ENCODE measurements around the gene ITSN2. TPM values are rescaled to one million over a fixed set of nuclear protein-coding genes. Genes with fewer than 3 reads are reported as not detected.
"Not testable (repeated sequence)": the region's sequence is repeated elsewhere in the genome, so short reads cannot be mapped to it uniquely, and the experiment has no call there.

ITSN2 gene
- total and polyA plus RNA-seq, 3 experiments from 2014 or later: 71.2 to 76.7 (median 76.1) TPM

DNA sequence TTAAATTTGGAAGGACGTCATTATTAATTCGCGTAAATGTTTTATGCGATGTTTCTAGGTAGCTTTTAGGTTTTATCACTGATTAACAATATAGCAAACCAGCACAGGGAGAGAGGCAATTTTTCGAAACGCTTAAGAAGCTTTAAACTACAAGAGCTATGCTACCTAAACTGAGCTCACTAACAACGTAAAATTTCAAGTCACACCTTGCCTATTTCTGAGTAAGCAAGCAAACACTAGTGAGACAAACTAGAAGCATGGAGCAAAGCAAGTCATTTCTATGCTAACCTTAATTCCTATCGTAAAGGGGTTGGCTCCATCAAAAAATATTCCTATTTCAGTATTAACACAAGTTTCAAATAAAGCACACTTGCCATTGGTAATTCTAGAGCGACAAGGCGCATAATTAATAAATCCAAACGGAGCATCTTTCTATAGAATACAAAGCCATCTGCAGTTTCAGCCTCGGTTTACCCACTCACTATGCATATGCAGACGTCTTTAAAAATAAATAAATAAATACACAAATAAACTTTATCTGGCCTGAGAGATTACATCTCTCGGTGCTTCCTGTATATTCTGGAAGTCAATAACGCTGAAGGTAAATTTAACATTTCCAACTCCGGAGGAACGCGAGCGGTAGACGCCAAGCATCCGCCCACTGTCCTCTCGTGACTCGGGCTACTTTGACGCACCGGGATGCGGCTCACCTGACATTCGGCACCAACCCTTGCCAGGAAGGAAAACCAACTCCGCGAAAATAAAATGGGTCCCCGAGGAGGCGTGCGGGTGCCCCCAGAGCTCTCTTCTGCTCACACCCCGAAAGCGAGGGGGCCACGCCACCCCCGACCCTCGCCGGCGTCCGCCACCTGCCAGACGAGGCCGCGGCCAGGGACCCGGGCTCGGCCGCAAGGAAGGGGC lies 947 bp downstream of the ITSN2 start:
- Mint-ChIP-seq H3K27ac (peak overlapping the region; percentile 92 to 98 (median 96)), H3K27me3 (no peaks in the 10 kb centered on the region), H3K36me3 (peaks cover 0 to 11% (median 3%) of the 10 kb centered on the region in 3 donors), H3K4me3 (peak overlapping the region; percentile 91 to 98 (median 95)), H3K9me3 (no peaks in the 10 kb centered on the region), H3K4me1 (peaks cover 43 to 51% (median 44%) of the 10 kb centered on the region in 3 donors)
- no peaks in the 10 kb centered on the region for H3K9me3 ChIP-seq (ENCODE audit: low read length)
- CTCF ChIA-PET: interaction anchor here (0.7 to 1.5 kb wide), 4 partner anchors 12 to 51 kb away, joined by 3 to 6 read pairs (median 3); no protein-coding TSS in a partner anchor
- peak overlapping the region; percentile 88 for H3K4me3 ChIP-seq (ENCODE audit: low read length)
- peaks cover 34% of the 10 kb centered on the region for H3K4me1 ChIP-seq (ENCODE audit: insufficient read depth, low read length)
- H3K27me3 ChIP-seq (ENCODE audit: insufficient read depth, low read length, poor library complexity, severe bottlenecking): no peaks in the 10 kb centered on the region
- DNase-seq: peak; percentile 40 to 74 (median 67)
- no peaks in the 10 kb centered on the region for H3K36me3 ChIP-seq (ENCODE audit: insufficient read depth, low read length)
- POLR2A ChIA-PET: interaction anchor here (0.6 to 1.4 kb wide), 4 partner anchors 9 to 1888 kb away, joined by 3 to 7 read pairs (median 4); partner anchors contain the start of genes CENPO and PTRHD1
- peak overlapping the region; percentile 93 for H3K27ac ChIP-seq (ENCODE audit: low read depth, low read length)

GRCh38 chr2:24357767-24358166 lies 2.6 kb downstream of the ITSN2 start:
- Mint-ChIP-seq H3K27ac (peak overlapping the region in 5 of 8 donors; percentile 15 to 98 (median 61)), H3K36me3 (peaks cover 0 to 11% (median 3%) of the 10 kb centered on the region in 3 donors), H3K4me1 (peaks cover 58 to 67% (median 60%) of the 10 kb centered on the region in 3 donors), H3K4me3 (peak overlapping the region; percentile 16 to 98 (median 94))
- H3K9me3 Mint-ChIP-seq; H3K36me3 ChIP-seq (ENCODE audit: insufficient read depth, low read length); H3K27me3 ChIP-seq (ENCODE audit: insufficient read depth, low read length, poor library complexity, severe bottlenecking); H3K27me3 Mint-ChIP-seq; DNase-seq; H3K27ac ChIP-seq (ENCODE audit: low read depth, low read length); H3K4me3 ChIP-seq (ENCODE audit: low read length); CTCF ChIA-PET; H3K9me3 ChIP-seq (ENCODE audit: low read length); POLR2A ChIA-PET: not testable (repeated sequence)
- H3K4me1 ChIP-seq (ENCODE audit: insufficient read depth, low read length): peaks cover 41% of the 10 kb centered on the region

DNA sequence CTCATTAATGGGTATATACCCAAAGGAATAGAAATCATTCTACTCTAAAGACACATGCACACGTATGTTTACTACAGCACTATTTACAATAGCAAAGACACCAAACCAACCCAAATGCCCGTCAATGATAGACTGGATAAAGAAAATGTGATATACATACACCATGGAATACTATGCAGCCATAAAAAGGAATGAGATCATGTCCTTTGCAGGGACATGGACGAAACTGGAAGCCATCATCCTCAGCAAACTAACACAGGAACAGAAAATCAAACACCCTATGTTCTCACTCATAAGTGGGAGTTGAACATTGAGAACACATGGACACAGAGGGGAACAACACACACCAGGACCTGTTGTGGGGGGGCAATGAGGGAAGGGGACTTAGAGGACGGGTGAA lies 3.2 kb downstream of the ITSN2 start:
- POLR2A ChIA-PET; H3K27ac ChIP-seq (ENCODE audit: low read depth, low read length); H3K4me3 ChIP-seq (ENCODE audit: low read length); H3K27me3 ChIP-seq (ENCODE audit: insufficient read depth, low read length, poor library complexity, severe bottlenecking); DNase-seq; H3K9me3 ChIP-seq (ENCODE audit: low read length); CTCF ChIA-PET; H3K9me3 Mint-ChIP-seq; H3K36me3 ChIP-seq (ENCODE audit: insufficient read depth, low read length); H3K27me3 Mint-ChIP-seq: not testable (repeated sequence)
- Mint-ChIP-seq H3K4me1 (peaks cover 62 to 72% (median 66%) of the 10 kb centered on the region in 3 donors), H3K4me3 (peak overlapping the region in 6 of 7 donors; percentile 5 to 89 (median 40)), H3K36me3 (peaks cover 0 to 11% (median 3%) of the 10 kb centered on the region in 3 donors), H3K27ac (peak overlapping the region in 6 of 8 donors; percentile 18 to 87 (median 62))
- H3K4me1 ChIP-seq (ENCODE audit: insufficient read depth, low read length): peaks cover 48% of the 10 kb centered on the region

- Histone ChIP-seq H3K9me3 (ENCODE audit: low read length) (no peaks in the 10 kb centered on the region), H3K27me3 (ENCODE audit: insufficient read depth, low read length, poor library complexity, severe bottlenecking) (no peaks in the 10 kb centered on the region), H3K36me3 (ENCODE audit: insufficient read depth, low read length) (no peaks in the 10 kb centered on the region), H3K4me1 (ENCODE audit: insufficient read depth, low read length) (peaks cover 56% of the 10 kb centered on the region), H3K27ac (ENCODE audit: low read depth, low read length) (no peak overlapping the region), H3K4me3 (ENCODE audit: low read length) (no peak overlapping the region)
- H3K36me3 Mint-ChIP-seq: peaks cover 0 to 9% (median 3%) of the 10 kb centered on the region in 3 donors
- peak overlapping the region; percentile 8 to 80 (median 37) for H3K27ac Mint-ChIP-seq
- DNase-seq: no peak
- peaks cover 74 to 85% (median 79%) of the 10 kb centered on the region in 3 donors for H3K4me1 Mint-ChIP-seq
- peak overlapping the region; percentile 4 to 46 (median 31) for H3K4me3 Mint-ChIP-seq
- no peaks in the 10 kb centered on the region for H3K9me3 Mint-ChIP-seq
- ChIA-PET CTCF (no interaction called here), POLR2A (interaction anchor here (0.6 kb wide), 1 partner anchor 290 kb away, joined by 8 read pairs; no protein-coding TSS in a partner anchor)
- H3K27me3 Mint-ChIP-seq: no peaks in the 10 kb centered on the region
Observed at GRCh38 chr2:24354957-24355356, 5.4 kb downstream of the ITSN2 start.

DNA sequence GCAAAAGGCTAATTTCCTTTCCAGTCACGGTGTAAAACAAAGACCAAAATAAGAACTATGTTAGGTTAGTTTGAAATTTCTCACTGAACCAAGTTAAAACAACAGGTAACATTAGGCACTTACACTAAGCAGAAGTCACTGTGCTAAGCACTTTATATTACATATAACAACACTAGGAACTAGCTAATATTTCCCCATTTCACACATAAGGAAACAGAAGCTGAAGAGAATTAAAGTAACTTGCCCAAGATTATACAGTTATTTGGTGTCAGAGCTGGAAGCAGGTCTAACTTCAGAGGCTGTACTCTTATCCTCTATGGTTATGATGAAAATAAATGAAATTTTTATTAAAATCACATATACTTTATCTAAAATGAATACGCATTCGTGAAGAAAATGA lies 5.9 kb downstream of the ITSN2 start:
- H3K36me3 Mint-ChIP-seq: peaks cover 0 to 7% (median 3%) of the 10 kb centered on the region in 3 donors
- no peaks in the 10 kb centered on the region for H3K9me3 Mint-ChIP-seq
- Histone ChIP-seq H3K27ac (ENCODE audit: low read depth, low read length) (no peak overlapping the region), H3K36me3 (ENCODE audit: insufficient read depth, low read length) (no peaks in the 10 kb centered on the region), H3K9me3 (ENCODE audit: low read length) (no peaks in the 10 kb centered on the region), H3K4me1 (ENCODE audit: insufficient read depth, low read length) (peaks cover 56% of the 10 kb centered on the region), H3K27me3 (ENCODE audit: insufficient read depth, low read length, poor library complexity, severe bottlenecking) (no peaks in the 10 kb centered on the region), H3K4me3 (ENCODE audit: low read length) (no peak overlapping the region)
- ChIA-PET POLR2A (interaction anchor here (0.6 kb wide), 1 partner anchor 291 kb away, joined by 8 read pairs; no protein-coding TSS in a partner anchor), CTCF (no interaction called here)
- H3K27me3 Mint-ChIP-seq: no peaks in the 10 kb centered on the region
- no peak for DNase-seq
- peak overlapping the region in 3 of 7 donors; percentile 7 to 33 (median 16) for H3K4me3 Mint-ChIP-seq
- peak overlapping the region in 5 of 8 donors; percentile 23 to 70 (median 26) for H3K27ac Mint-ChIP-seq
- peaks cover 78 to 91% (median 85%) of the 10 kb centered on the region in 3 donors for H3K4me1 Mint-ChIP-seq

GRCh38 chr2:24353973-24354372 lies 6.4 kb downstream of the ITSN2 start:
- peak overlapping the region in 2 of 7 donors; percentile 7 to 16 for H3K4me3 Mint-ChIP-seq
- Histone ChIP-seq H3K27ac (ENCODE audit: low read depth, low read length) (no peak overlapping the region), H3K4me3 (ENCODE audit: low read length) (no peak overlapping the region), H3K27me3 (ENCODE audit: insufficient read depth, low read length, poor library complexity, severe bottlenecking) (no peaks in the 10 kb centered on the region), H3K36me3 (ENCODE audit: insufficient read depth, low read length) (no peaks in the 10 kb centered on the region), H3K4me1 (ENCODE audit: insufficient read depth, low read length) (peaks cover 52% of the 10 kb centered on the region), H3K9me3 (ENCODE audit: low read length) (no peaks in the 10 kb centered on the region)
- H3K27me3 Mint-ChIP-seq: no peaks in the 10 kb centered on the region
- CTCF ChIA-PET: no interaction called here
- H3K36me3 Mint-ChIP-seq: peaks cover 0 to 5% (median 3%) of the 10 kb centered on the region in 3 donors
- peak overlapping the region in 2 of 8 donors; percentile 25 to 26 for H3K27ac Mint-ChIP-seq
- POLR2A ChIA-PET: no interaction called here
- DNase-seq: no peak
- peaks cover 79 to 91% (median 86%) of the 10 kb centered on the region in 3 donors for H3K4me1 Mint-ChIP-seq
- no peaks in the 10 kb centered on the region for H3K9me3 Mint-ChIP-seq

DNA sequence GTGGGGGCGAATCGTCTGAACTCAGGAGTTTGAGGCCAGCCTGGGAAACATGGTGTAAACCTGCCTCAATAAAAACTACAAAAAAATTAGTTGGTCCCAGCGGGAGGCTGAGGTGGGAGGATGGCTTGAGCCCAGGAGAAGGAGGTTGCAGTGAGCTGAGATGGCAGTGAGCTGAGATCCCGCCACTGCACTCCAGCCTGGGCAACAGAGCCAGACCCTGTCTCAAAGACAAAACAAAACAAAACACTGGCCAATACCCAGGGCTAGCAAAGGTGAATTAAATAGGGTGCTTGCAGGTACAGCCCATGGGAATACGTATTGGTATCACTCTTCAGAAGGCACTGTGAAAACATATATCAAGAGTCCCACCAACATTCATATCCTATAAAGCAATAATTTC lies 7.0 kb downstream of the ITSN2 start:
- no peaks in the 10 kb centered on the region for H3K36me3 ChIP-seq (ENCODE audit: insufficient read depth, low read length)
- H3K4me3 ChIP-seq (ENCODE audit: low read length): no peak overlapping the region
- Mint-ChIP-seq H3K4me3 (peak overlapping the region in 2 of 7 donors; percentile 14 to 33), H3K4me1 (peaks cover 78 to 91% (median 86%) of the 10 kb centered on the region in 3 donors), H3K27ac (no peak overlapping the region), H3K27me3 (no peaks in the 10 kb centered on the region), H3K9me3 (no peaks in the 10 kb centered on the region), H3K36me3 (peaks cover 0 to 5% (median 3%) of the 10 kb centered on the region in 3 donors)
- no peak for DNase-seq
- H3K9me3 ChIP-seq (ENCODE audit: low read length): no peaks in the 10 kb centered on the region
- ChIA-PET POLR2A (no interaction called here), CTCF (no interaction called here)
- peaks cover 48% of the 10 kb centered on the region for H3K4me1 ChIP-seq (ENCODE audit: insufficient read depth, low read length)
- H3K27me3 ChIP-seq (ENCODE audit: insufficient read depth, low read length, poor library complexity, severe bottlenecking): no peaks in the 10 kb centered on the region
- no peak overlapping the region for H3K27ac ChIP-seq (ENCODE audit: low read depth, low read length)

- Mint-ChIP-seq H3K36me3 (peaks cover 0 to 5% (median 3%) of the 10 kb centered on the region in 3 donors), H3K9me3 (no peaks in the 10 kb centered on the region), H3K4me1 (peaks cover 74 to 88% (median 83%) of the 10 kb centered on the region in 3 donors), H3K4me3 (peak overlapping the region in 4 of 7 donors; percentile 20 to 34 (median 31)), H3K27ac (peak overlapping the region in 2 of 8 donors; percentile 19 to 26), H3K27me3 (no peaks in the 10 kb centered on the region)
- Histone ChIP-seq H3K4me1 (ENCODE audit: insufficient read depth, low read length) (peaks cover 45% of the 10 kb centered on the region), H3K9me3 (ENCODE audit: low read length) (no peaks in the 10 kb centered on the region), H3K27ac (ENCODE audit: low read depth, low read length) (no peak overlapping the region), H3K36me3 (ENCODE audit: insufficient read depth, low read length) (no peaks in the 10 kb centered on the region), H3K4me3 (ENCODE audit: low read length) (no peak overlapping the region), H3K27me3 (ENCODE audit: insufficient read depth, low read length, poor library complexity, severe bottlenecking) (no peaks in the 10 kb centered on the region)
- DNase-seq: no peak
- ChIA-PET CTCF (no interaction called here), POLR2A (no interaction called here)
Observed at GRCh38 chr2:24352664-24353063, 7.7 kb downstream of the ITSN2 start.
